Ecto neural progenitor cell (in vitro differentiated cells): ENCODE data around the gene B3GAT1.

Source experiments
- DNase-seq: peaks from one replicate; pipeline ENCODE4 v3.0.0-alpha.2; 2018; ENCODE audit warnings: low spot score

The B3GAT1 gene

DNA sequence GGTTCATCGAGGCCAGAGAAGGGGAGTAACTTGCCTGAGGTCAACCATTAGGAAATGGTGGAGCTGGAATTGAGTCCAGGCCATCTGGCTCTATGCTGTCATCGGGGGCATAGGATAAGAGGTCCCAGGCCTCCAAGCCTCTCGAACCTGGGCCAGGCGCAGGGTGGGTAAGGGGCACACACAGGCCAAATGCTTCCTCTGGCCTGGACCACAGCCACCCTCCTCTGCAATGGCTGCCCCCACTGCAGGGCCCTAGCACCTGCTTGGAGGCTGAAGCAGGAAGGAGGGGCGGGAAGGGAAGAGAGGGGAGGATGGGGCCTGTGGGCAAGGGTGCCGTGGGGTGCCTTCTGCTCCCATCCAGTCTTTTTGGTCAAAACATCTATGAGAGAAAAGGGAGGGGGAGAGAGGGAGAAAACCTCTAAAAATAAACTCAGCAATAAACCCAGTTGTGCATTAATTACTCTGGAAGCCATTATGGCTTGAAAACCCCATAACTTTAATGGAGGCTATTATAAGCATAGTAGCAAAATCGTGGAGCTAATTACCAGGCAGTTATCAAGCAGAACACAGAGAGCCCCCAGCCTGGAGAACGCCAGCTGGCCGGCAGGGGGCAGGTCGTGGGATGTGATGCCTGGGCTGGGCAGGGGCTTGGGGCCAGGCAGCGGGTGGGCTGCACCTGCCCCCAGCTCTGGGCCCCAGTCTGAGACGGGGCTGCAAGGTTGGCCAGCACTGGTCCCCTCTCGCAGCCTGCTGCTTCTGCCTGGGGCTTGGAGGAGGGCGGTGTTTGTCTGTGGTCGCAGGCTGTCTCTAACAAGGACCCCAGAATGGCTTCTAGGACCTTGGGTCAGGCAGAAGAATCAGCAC is 21.1 kb downstream of the B3GAT1 start:
- no peak for DNase-seq

DNA sequence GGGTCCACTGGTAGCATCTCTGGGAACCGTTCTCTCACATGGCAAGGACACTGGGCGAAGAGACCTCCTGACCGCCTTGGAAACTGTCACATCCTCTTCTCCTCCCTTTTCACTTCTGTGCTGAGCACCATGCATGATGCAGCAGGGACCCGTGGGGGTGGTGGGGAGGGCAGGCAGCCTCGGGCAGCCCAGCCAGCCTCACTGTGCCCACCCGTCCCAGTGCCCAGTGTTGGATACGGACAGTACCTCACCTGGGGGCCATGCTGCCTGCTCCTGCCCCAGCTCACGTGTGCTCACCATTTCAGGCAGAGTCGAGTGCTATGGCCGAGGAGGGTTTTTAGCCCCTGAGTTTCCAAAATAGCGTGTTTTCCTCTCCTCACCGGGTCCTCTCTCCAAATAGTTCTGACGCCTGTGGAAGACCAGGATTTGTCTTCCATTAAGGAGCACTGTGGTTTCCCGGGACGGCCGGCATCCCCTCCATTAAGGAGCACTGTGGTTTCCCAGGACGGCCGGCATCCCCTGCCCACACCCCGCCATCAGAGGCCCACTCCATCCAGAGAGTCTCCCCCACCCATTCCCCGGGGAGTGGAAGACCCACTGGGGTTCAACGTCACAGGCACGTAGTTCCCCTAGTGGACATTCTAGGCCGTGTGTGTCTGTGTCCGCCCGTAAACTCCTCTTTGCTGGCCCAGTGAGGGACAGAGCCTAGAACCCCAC is 22.4 kb downstream of the B3GAT1 start:
- DNase-seq: no peak

DNA sequence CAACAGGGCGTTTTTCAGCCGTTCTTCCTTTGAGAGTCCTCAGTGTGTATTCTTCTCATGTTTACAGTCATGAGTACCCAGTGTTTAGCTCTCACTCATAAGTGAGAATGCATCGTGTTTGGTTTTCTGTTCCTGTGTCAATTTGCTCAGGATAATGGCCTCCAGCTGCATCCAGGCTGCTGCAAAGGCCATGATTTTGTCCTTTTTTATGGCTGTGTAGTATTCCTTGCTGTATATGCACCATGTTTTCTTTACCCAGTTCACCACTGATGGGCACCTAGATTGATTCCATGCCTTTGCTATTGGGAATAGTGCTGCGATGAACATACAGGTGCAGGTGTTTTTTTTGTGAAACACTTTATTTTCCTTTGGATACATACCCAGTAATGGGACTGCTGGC is 23.5 kb downstream of the B3GAT1 start:
- no peak for DNase-seq

DNA sequence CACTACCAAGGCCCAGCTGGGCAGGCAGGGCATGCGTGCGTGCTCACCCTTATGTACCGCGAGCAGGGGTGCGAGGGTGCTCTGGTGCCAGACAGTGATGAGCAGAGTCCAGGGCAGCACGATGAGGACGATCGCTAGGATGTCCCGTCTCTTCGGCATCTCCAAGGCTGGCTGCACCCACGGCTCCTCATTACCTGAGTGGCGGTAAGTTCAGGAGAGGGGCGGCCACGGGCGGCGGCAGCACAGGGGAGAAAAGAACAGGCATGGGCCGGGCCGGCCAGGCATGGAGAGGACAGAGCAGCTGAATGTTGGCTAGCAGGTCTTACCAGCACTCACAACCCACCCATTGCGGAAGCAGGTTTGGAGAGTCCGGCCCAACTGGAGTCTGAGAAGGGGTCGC is 24.5 kb downstream of the B3GAT1 start:
- no peak for DNase-seq

DNA sequence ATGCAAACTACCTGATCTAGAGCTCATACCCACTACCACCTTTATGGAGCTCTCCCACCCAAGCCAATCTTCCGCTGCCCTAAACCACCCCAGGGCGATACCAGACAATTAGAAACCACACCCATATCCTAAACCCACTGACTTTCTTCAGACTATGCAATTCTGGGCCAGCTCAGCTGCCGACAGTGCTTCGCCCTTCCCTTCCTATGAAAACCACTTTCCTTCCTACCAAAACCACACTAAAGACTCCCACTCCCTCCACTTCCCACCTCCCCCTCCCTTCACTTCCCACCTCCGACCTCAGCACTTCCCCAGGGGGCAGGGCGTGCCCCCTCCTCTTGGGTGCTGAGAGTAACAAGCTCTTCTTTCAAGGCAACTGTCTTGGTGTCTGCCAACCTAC is 25.1 kb downstream of the B3GAT1 start:
- no peak for DNase-seq

DNA sequence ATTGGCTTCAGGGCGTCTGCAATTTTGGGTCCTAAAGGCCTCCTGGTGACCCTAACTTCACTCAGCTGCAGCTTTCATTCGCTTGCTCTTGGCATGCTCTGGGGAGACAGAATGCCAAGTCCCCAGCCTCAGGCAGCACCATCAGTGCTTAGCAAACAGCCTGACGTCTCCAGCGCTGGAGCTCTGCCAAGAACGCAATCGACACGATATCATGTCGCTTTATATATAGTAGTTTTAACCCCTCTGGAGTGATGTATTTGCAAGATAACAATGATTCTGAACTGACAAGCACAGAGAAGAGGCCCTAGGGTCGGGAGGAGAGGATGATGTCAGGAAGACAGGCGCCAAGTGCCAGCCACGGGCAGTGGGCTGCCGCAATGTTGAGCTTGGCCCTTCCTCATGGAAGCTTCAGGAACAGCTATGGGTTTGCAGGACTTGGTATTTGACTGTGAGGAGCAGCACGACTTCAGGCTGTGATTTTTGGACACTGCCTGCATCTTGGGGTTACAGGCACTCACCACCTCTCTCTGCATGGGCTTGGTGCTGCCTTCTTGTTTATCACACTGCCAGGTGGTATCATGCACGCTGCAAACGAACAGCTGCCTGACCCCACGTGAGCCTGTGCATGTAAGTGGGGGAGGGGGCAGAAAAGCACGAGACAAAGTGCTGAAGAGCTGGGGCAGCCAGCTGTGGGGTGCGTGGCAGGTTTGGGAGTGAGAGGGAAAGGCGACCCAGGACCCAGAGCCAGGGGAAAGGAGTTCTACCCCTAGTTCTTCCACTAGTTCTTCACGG is 26.1 kb downstream of the B3GAT1 start:
- DNase-seq: no peak

DNA sequence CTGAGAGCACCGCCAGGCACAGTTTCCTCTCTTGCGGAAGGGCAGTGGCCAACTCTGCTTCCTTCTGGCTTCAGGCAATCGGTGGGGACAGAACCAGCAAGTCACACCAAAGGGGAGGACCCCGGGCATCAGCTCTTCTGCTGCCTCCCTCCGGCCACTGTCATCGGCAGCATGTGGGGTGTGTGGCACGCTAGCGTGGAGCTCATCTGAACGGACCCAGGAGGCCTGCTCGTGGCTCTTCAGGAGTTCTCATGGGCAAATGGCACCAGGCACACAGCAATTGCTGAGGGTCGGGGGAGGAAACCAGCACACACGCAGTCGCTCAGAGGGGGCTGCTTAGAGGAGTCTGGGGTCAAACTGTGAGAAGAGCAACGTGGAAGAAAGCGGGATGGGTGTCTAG is 26.9 kb downstream of the B3GAT1 start:
- no peak for DNase-seq

DNA sequence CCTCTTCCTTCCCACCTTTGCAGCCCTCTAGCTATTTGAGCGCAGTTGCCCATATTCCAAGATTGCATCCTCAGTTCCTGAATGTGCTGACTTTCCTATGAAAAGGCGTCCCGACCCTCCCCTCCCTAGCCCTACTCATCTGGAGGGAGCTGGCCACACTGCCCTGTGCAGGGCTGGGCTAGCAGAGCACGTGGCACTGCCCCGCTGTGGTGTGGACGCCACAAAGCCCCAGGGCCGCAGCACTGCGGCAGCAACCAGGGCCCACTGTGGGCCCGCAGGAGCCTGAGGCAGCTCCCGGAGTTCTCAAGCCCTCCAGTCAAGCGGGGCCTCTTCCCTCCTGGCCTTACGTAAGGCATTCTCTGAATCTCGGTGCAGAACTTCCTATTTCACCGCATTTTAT is 27.6 kb downstream of the B3GAT1 start:
- DNase-seq: no peak

DNA sequence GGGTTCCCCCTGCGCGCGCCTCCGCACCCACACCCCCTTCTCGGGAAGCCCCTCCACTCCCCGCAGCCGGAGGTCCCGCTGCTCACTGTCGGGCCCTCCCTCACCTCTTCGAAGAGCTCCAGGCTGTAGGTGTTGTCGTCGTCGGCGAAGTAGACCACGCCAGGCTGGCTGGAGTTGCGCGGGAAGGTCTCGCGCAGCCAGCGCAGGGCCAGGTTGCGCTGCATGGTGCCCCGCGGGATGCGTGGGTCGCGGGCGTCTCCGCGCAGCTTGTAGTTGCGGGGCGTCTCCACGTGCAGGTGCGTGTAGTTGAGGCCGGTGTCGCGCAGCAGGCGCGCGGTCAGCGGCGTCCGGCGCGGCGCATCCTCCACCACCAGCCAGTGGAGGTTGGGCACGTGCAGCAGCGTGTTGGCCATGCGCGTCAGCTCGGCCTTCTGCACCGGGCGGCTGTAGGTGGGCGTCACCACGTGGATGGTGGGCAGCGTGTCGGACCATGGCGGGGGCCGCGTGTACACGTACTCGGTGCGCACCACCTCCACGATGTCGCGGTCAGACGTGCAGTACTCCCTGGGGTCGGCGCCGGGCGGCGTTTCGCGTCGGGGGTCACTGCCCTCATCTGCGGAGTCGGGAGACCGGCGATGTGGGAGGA is 28.3 kb downstream of the B3GAT1 start:
- DNase-seq: no peak

DNA sequence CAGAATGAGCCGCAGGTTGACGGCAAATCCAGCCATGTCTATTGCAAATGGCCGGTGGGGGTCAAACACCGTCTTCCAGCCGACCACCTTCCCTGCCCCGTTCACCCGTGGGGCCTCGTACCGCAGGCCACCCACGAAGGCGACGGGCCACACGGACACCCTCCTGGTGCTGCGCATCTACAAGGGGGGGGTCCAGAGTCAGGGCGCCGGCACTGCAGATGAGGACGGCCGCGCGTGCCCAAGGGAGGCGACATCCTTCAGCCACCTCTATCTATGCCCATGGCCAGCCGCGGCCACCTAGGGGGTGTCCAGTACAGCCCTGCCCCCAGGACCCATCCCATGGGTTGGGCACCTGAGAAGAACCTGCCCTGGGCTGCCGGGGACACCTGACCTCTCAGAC is 29.2 kb downstream of the B3GAT1 start:
- no peak for DNase-seq

DNA sequence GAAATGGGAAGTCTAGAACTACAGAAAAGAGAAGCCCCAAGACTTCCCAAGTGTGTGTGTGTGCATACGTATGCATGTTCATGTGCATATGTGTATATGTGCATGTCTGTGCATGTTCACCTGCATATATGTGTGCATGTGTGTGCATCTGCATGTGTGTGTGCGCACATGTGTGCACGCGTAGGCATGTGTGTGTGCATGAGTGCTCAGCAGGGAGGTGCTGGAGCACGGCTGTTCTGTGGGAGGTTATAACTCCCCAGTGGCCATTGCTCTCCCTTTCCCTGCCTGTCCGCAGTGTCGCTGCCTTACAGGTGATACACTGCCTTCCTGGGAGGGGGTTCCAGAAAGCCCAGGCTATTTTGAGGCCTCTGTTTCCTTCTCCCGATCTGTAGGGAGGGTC is 29.8 kb downstream of the B3GAT1 start:
- no peak for DNase-seq

DNA sequence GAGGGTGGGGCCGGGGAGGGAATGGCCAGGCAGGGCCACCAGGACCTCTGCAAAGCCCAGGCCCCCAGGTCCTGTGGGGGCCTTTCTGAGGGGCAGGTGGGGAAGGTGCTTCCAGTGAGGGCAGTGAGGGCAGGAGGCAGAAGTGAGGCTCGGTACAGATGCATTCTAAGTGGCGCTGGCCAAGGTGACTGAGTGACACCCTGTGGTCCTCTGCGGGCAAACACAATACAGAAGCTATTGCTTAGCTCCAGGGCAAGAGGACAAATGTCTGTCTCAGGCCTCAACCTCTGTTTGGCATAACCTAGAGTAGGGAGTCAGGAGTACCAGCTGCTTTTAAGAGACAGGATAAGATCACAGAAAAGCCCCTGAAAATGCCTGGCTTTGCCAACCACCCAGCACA is 31.3 kb downstream of the B3GAT1 start:
- DNase-seq: no peak

DNA sequence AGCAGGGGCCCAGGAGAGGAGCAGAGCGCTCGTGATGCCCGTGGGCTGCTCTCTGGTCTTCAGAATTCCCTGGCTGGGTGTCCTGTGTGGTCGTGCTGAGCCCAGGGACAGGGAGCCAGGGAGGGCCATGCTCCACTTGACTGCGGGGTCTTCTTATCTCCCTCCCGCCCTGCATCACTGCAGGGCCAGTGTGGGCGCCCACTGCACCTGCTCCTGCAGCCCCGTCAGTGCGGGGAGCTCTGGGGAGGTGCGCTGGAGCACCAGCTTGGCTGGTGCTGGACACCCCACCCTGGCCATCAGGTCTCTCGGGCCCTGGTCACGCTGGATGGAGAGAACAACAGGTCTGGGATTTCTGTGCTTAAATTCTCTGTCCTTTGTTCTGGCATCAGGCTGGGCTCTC is 31.8 kb downstream of the B3GAT1 start:
- DNase-seq: no peak

DNA sequence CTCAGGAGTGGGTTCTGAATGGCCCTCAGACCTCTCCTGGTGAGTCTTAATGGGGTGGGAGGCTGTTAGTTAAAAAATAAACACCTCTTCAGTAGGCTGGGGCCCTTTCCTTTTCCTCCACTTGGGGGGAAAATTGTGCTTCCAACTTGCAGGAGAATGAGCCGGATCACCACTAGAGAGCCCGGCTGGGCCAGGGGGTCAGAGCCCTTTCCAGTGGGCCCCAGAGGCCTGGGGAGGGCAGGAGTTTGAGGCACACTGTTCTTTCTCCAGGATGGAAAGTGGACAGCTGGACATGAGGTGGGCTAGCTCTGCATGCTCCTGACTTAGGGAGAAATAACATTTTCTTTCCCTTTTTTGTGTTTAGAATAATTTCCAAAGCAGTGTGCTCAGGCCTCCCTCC is 32.8 kb downstream of the B3GAT1 start:
- no peak for DNase-seq

DNA sequence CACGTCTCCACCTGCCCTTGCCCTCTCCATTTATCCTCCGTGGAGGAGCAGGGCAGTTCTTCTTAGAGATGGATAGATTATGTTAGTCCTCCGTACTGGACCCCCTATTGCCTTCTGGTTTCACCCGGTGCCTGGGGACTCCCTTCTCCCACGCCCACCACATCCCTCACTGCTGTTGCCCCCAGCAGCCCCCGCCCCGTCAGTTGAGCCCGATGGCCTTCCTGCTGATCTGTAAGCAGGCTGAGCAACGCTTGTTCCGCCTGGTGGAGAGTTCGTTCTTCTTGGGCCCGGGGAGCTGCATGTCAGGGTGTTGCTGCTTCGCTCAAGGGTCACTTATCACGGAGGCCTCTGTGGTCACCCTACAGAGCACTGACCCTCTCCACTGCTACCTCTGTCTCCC is 34.2 kb downstream of the B3GAT1 start:
- DNase-seq: no peak

DNA sequence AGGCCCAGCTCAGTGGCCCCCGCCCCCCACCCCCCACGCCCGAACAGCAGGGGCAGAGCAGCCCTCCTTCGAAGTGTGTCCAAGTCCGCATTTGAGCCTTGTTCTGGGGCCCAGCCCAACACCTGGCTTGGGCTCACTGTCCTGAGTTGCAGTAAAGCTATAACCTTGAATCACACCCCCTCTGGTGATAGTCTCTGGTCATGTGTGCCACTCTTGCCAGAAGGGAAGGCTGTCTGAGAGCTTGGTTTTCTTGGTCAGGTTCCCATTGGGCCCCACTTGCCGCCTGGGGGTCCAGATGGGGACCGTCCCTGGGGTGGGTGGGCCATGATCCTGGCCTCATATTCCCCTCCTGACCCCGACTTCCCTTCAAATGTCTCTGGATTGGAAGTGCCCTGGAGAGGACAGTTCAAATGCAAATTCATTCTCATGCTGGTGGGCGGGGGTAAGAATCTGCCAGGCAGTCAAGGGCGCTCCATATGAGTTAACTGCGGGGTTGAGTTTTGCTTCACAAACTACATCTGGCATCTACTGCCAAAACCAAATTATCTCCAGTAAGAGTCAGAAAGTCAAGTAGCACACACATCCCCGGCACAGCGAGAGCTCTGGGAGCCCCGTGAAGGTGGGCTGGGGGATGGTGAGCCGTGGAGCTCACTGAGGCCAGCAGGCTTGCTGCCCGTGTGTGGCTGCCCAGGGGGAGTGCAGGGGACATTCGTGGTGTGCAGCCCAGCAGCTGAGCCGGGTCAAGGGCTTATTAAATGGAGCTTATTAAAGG is 35.7 kb downstream of the B3GAT1 start:
- no peak for DNase-seq

DNA sequence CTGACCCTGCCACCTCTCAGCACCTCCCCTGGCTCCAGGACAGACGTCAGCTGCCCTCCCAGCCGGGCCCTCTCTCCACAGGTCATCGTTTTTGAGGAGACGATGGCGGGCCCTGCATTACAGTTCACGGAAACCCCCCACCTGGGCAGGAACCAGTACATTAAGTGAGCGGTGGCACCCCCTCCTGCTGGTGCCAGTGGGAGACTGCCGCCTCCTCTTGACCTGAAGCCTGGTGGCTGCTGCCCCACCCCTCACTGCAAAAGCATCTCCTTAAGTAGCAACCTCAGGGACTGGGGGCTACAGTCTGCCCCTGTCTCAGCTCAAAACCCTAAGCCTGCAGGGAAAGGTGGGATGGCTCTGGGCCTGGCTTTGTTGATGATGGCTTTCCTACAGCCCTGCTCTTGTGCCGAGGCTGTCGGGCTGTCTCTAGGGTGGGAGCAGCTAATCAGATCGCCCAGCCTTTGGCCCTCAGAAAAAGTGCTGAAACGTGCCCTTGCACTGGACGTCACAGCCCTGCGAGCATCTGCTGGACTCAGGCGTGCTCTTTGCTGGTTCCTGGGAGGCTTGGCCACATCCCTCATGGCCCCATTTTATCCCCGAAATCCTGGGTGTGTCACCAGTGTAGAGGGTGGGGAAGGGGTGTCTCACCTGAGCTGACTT is 37.0 kb downstream of the B3GAT1 start:
- DNase-seq: no peak

DNA sequence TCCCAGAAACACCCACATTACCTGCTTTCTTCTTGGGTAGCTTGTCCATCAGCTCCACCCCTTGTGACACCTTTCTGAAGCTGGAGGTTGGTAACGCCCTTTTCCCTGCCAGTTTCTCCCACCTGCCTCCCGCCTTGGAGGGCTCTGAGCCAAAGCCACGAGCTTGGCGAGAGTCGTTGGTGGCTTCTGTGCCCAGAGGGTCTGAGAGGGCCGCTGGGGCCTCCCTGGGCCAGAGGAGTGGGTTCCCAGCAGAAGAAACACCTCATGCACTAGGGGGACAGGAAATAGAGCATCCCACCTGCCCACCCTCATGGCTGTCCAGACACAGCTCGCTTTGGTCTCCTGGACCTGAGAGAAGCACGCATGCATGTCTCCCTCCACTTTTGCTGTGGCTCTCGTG is 37.9 kb downstream of the B3GAT1 start:
- no peak for DNase-seq

DNA sequence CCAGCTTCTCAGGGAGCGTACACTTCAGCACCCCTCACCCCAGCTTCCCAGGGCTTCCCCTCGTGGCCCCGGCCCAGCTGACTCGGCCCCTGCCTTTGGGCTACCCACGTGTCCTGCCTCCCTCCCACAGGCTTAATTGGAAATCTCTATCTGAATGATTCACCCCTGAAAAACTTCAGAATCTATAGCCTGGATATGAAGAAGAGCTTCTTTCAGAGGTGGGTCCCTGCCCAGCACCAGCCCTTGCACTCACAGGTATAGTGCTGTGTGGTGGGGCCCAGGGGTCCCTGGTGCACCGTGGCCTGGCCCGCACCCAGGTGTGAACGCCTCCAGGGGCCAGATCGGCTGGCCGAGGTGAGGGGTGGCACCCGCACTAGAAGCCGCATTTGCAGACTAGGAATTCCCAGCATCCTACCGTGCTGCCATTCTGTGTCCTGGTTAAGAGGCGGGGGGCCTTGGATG is 38.4 kb downstream of the B3GAT1 start:
- no peak for DNase-seq

DNA sequence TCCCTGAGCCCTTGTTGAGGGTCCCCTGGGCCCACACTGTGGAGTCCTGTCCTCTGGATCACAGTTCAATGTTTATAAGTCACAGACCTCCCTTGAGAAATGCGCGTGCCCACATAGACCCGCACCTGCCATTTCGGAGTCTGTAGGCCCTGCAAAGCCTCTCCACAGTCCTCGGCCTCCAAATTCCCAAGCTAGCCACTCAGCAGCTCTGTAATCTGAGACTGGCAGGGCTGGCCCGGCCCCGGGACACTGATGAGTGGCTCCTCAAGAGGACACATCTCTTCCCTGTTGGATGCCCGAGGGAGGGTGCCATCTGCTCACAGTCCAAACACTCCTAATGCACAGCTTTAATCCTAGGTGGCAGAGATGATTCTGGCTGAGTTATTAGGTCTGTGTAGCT is 39.1 kb downstream of the B3GAT1 start:
- no peak for DNase-seq

DNA sequence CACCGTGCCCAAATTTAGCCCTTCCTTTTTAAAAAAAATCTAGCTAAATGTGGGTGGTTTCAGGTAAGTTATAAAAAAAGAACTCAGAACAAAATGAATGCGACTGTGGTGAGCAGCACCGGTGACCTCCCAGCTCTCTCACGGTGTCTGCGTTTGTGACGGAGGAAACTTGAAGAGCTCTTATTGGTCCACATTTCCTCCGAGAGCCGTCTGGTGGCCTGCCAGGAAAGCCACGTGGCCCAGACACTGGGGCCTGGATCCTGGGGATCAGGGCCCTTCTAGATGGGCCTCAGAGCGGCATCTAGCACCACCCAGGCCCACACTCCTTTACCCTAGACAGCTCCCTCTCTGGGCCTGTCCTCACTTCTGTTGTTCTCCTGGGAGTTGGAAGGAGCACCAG is 39.5 kb downstream of the B3GAT1 start:
- DNase-seq: no peak
